ENCODE results near the gene APBB2. TPM values are rescaled to one million over a fixed set of nuclear protein-coding genes. Genes with fewer than 3 reads are reported as not detected.

Gene APBB2
- total and polyA plus RNA-seq, 2 donors (not counting 1 experiment from before 2014, with no cell fraction given): 4.4 to 15.8 TPM

DNA sequence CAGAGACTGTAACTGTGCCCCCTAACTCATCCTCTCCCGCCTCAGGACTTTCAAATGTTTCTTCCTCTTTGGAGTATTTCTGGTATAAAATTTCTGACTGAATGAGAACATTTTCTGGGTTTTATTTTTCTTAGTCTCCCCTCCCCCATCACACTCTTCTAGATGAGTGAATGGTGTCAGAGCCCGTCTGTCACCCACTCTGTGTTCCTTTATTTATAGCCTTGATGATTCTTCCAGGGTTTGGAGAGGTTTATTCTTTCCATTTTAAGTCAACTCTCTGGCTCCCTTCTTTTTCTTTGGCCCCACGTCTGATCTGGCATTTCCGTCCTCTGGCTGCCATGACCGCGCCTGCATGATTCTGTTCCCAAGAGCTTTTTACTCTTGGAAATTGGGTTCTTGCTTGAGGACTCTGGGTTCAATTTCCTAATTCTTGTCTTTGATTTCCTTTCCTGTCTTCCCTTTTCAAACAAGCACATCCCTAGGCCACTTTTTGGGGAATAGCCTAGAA lies 335.7 kb downstream of the APBB2 start:
- H4K20me1 ChIP-seq (ENCODE audit: control insufficient read depth, insufficient read depth, low read length, poor library complexity, severe bottlenecking): no peaks in the 10 kb centered on the region
- TF ChIP-seq EZH2 (IDR thresholded peaks at IDR 0.05; ENCODE audit: borderline replicate concordance, insufficient read depth, low read depth, low read length, poor library complexity, severe bottlenecking): no peak
- TF ChIP-seq, protein P1, sequence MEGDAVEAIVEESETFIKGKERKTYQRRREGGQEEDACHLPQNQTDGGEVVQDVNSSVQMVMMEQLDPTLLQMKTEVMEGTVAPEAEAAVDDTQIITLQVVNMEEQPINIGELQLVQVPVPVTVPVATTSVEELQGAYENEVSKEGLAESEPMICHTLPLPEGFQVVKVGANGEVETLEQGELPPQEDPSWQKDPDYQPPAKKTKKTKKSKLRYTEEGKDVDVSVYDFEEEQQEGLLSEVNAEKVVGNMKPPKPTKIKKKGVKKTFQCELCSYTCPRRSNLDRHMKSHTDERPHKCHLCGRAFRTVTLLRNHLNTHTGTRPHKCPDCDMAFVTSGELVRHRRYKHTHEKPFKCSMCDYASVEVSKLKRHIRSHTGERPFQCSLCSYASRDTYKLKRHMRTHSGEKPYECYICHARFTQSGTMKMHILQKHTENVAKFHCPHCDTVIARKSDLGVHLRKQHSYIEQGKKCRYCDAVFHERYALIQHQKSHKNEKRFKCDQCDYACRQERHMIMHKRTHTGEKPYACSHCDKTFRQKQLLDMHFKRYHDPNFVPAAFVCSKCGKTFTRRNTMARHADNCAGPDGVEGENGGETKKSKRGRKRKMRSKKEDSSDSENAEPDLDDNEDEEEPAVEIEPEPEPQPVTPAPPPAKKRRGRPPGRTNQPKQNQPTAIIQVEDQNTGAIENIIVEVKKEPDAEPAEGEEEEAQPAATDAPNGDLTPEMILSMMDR (IDR thresholded peaks at IDR 0.05): no peak
- intact Hi-C loops (cut with micrococcal nuclease): no loop called here
- POLR2A ChIA-PET: no interaction called here
- DNase-seq (no peak), ATAC-seq (ENCODE audit: low read depth) (no peak)
- H3K27me3 Mint-ChIP-seq: peaks cover 36% of the 10 kb centered on the region
- H3K9ac ChIP-seq (ENCODE audit: low read length): no peak overlapping the region
- peaks cover 0 to 6% (median 0%) of the 10 kb centered on the region in 4 experiments for H3K27me3 ChIP-seq (replicated peaks in 1 of 4; ENCODE audit: control extremely low read depth in 1 of 4, control insufficient read depth in 3 of 4, insufficient read depth in 4 of 4, low read length in 3 of 4)
- H3K27ac Mint-ChIP-seq: no peak overlapping the region
- H2AFZ ChIP-seq (ENCODE audit: insufficient read depth, low read depth, low read length, poor library complexity, severe bottlenecking): no peak overlapping the region
- H3K4me1 ChIP-seq (ENCODE audit: control insufficient read depth in 2 of 2, insufficient read depth in 2 of 2, low read length in 2 of 2): no peaks in the 10 kb centered on the region
- H3K4me1 Mint-ChIP-seq: no peaks in the 10 kb centered on the region
- WGBS (ENCODE audit: insufficient coverage): 95% methylated on average over 3 of the region's 6 CpGs
- no peaks in the 10 kb centered on the region for H3K9me3 Mint-ChIP-seq (ENCODE audit: insufficient read depth)
- CTCF ChIA-PET: no interaction called here
- no peaks in the 10 kb centered on the region for H3K9me3 ChIP-seq (ENCODE audit: control extremely low read depth in 1 of 3, control insufficient read depth in 2 of 3, insufficient read depth in 1 of 3, low read length in 2 of 3)
- H3K79me2 ChIP-seq (ENCODE audit: control insufficient read depth, insufficient read depth, low read length): no peaks in the 10 kb centered on the region
- H3K4me3 ChIP-seq (ENCODE audit: control extremely low read depth in 1 of 5, extremely low read depth in 1 of 5, insufficient read depth in 1 of 5, low read depth in 2 of 5, low read length in 4 of 5): no peak overlapping the region
- H3K36me3 ChIP-seq (replicated peaks in 1 of 2; ENCODE audit: control extremely low read depth in 1 of 2, control insufficient read depth in 1 of 2, extremely low read depth in 1 of 2, insufficient read depth in 2 of 2, low read length in 1 of 2): no peaks in the 10 kb centered on the region
- H3K4me2 ChIP-seq (replicated peaks; ENCODE audit: low read depth, low read length, poor library complexity, severe bottlenecking): no peak overlapping the region
- no peak overlapping the region for H3K4me3 Mint-ChIP-seq
- H3K27ac ChIP-seq (ENCODE audit: low read length in 2 of 2): no peak overlapping the region

DNA sequence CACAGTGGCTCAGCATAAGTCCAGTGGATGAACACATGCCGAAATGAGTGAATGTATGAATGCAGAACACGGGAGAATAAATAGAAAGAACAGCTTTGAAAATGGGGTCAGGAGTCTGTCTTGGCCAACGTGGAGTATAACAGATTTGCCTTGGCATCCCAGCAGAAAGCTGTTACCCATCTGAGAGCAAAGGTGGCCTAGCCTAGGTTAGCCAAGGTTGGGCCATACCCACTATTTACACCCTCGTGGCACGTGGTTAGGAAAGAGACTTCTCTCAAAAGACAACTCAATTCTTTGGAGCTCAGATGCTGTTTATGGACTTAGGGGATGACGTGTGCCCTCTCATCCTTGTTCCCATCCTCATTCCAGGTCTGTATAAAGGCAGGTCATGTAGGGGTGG lies 337.3 kb downstream of the APBB2 start:
- H3K9ac ChIP-seq (ENCODE audit: low read length): no peak overlapping the region
- TF ChIP-seq EZH2 (IDR thresholded peaks at IDR 0.05; ENCODE audit: borderline replicate concordance, insufficient read depth, low read depth, low read length, poor library complexity, severe bottlenecking): no peak
- TF ChIP-seq, protein P1 (IDR thresholded peaks at IDR 0.05): no peak
- no peaks in the 10 kb centered on the region for H4K20me1 ChIP-seq (ENCODE audit: control insufficient read depth, insufficient read depth, low read length, poor library complexity, severe bottlenecking)
- H3K4me2 ChIP-seq (replicated peaks; ENCODE audit: low read depth, low read length, poor library complexity, severe bottlenecking): no peak overlapping the region
- 85% methylated on average over 3 of the region's 6 CpGs for WGBS (ENCODE audit: insufficient coverage)
- no peaks in the 10 kb centered on the region for H3K79me2 ChIP-seq (ENCODE audit: control insufficient read depth, insufficient read depth, low read length)
- no peak overlapping the region for H3K27ac ChIP-seq (ENCODE audit: low read length in 2 of 2)
- H3K9me3 ChIP-seq (ENCODE audit: control extremely low read depth in 1 of 3, control insufficient read depth in 2 of 3, insufficient read depth in 1 of 3, low read length in 2 of 3): no peaks in the 10 kb centered on the region
- no peaks in the 10 kb centered on the region for H3K36me3 ChIP-seq (replicated peaks in 1 of 2; ENCODE audit: control extremely low read depth in 1 of 2, control insufficient read depth in 1 of 2, extremely low read depth in 1 of 2, insufficient read depth in 2 of 2, low read length in 1 of 2)
- no peak overlapping the region for H3K27ac Mint-ChIP-seq
- H3K4me1 ChIP-seq (ENCODE audit: control insufficient read depth in 2 of 2, insufficient read depth in 2 of 2, low read length in 2 of 2): no peaks in the 10 kb centered on the region
- H3K27me3 Mint-ChIP-seq: peaks cover 30% of the 10 kb centered on the region
- ChIA-PET POLR2A (no interaction called here), CTCF (no interaction called here)
- no peak overlapping the region for H2AFZ ChIP-seq (ENCODE audit: insufficient read depth, low read depth, low read length, poor library complexity, severe bottlenecking)
- no peak overlapping the region for H3K4me3 Mint-ChIP-seq
- intact Hi-C loops (cut with micrococcal nuclease): no loop called here
- peaks cover 2% of the 10 kb centered on the region for H3K9me3 Mint-ChIP-seq (ENCODE audit: insufficient read depth)
- ATAC-seq (ENCODE audit: low read depth) (no peak), DNase-seq (no peak)
- H3K27me3 ChIP-seq (replicated peaks in 1 of 4; ENCODE audit: control extremely low read depth in 1 of 4, control insufficient read depth in 3 of 4, insufficient read depth in 4 of 4, low read length in 3 of 4): peaks cover 0 to 8% (median 1%) of the 10 kb centered on the region in 4 experiments
- no peak overlapping the region for H3K4me3 ChIP-seq (ENCODE audit: control extremely low read depth in 1 of 5, extremely low read depth in 1 of 5, insufficient read depth in 1 of 5, low read depth in 2 of 5, low read length in 4 of 5)
- no peaks in the 10 kb centered on the region for H3K4me1 Mint-ChIP-seq
